ENCODE measurements around the gene C19orf25. TPM values are rescaled to one million over a fixed set of nuclear protein-coding genes. Genes with fewer than 3 reads are reported as not detected.

C19orf25 gene
- total RNA-seq, 1 donor from 2014 or later: 41.9 TPM

DNA sequence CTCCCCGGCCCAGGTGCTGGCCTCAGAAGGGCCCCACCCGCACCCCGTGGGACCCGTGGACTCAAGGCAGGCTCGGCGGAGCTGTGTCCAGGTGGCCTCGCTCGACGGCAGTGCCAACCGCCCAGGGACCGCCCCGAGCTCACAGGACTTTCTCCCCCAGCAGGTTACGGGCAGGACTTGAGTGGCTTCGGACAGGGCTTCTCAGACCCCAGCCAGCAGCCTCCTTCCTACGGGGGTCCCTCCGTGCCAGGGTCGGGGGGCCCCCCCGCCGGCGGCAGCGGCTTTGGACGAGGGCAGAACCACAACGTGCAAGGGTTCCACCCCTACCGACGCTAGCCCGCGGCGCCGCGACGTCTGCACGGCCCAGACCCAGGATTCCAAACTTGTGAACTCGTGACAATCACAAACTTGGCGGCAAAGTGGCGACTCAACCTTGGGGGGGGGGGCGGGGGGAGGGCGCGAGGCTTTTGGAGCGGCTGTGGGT lies 44.4 kb downstream of the C19orf25 start:
- DNase-seq (ENCODE audit: extremely low read depth, low read depth, low spot score): no peak

DNA sequence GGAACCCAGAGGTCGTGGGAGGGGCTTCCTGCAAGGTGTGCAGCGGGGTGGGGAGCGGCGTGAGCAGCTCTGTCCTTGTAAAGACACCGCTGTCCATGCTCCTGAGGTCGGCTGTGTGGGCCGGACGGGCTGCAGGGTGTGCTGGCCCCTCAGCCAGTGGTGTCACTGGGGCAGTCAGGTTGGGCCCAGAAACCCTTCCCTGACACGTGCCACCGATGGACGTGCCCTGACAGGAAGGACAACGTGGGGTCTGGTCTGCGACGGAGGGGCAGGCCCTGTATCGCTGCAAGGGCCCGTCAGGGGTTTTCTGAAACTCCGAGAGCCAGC lies 45.0 kb downstream of the C19orf25 start:
- DNase-seq (ENCODE audit: extremely low read depth, low read depth, low spot score): no peak

DNA sequence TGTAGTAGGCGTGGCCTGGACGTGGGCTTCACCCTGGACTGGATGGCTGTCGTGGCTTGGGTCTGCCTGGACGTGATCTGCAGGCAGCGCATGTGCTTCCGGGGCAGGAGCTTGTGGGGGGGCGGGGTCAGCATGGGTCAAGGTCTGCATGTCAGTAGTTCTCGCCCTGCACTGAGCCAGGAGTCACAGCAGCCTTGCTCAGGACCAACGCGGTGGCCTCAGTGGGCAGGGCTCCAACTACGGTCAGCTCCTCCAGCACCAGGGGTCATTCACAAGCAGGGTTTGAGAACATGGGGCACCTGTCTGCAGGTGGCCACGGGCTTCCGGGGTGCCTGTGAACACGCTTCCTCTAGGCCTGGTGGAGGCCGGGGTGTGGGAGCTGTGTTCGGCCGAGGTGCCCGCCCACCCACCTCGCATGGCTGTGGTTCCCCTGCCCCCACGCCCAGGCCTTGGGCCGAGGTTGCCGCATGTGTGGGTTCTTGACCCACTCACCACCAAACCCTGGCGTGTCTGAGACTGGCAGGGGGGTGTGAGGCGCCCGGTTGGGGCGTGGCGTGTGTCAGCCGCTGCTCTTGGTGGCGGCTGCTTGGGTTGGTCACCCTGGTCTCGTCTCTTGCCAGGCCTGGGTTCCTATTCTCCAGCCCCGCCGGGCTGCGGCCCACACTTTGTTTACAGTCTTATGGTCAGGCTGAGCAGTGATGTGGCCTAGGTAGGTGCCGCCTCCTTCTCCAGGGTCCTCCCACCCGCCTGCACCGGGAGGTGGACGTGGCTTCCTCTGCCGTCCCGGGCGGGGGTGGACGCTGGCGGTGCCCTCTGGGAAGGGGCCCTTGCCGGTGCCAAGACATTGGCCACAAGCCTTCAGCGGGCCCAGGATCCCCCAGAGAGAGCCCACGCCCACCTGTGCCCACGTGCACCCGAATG lies 45.6 kb downstream of the C19orf25 start:
- no peak for DNase-seq (ENCODE audit: extremely low read depth, low read depth, low spot score)

DNA sequence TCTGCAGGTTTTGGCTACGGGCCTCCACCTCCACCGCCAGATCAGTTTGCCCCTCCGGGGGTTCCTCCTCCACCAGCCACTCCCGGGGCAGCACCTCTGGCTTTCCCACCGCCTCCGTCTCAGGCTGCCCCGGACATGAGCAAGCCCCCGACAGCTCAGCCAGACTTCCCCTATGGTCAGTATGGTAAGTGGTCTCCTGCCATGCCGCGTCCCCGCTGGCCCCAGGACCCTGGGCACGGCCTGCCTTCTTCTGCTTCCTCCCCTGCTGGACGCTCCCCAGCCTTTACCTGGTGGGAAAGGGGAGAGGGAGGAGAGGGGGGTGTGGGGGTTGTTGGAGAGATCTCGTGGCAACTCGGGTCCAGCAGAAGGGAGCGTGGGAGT lies 46.5 kb downstream of the C19orf25 start:
- no peak for DNase-seq (ENCODE audit: extremely low read depth, low read depth, low spot score)

DNA sequence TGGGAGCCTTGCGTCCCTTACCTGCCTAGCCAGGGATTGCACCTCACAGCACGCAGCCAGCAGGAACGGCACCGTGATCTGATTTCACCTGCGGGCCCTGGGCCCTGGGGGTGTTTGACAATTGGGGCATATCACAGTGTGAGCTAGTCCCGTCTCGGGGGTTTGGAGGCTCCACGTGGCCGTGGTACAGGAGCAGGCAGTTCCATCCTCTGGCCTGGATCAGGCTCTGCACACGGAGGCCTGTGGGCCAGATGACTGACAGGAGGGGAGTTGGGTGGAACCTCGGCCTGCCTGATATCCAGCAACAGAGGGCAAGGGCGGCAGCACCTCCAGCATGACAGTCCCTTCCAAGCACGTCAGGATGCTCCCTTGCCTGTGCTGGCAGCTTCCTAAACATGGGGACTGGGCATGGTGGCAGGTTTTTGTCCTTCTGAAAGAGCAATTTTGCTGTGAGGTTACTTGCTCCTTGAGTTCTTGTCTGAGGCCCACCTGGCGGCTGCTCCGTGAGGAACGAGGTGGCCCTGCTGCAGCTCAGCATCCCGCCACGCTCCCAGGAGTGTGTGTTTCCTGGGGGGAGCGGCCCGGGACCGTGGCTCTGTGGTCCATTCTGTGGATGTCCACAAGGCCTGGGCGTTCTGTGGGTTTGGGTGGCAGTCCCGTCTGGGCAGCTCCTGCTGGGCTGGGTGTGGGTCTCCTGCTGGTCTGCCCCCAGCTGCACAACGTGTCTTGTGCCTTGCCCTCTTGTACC lies 47.1 kb downstream of the C19orf25 start:
- no peak for DNase-seq (ENCODE audit: extremely low read depth, low read depth, low spot score)

DNA sequence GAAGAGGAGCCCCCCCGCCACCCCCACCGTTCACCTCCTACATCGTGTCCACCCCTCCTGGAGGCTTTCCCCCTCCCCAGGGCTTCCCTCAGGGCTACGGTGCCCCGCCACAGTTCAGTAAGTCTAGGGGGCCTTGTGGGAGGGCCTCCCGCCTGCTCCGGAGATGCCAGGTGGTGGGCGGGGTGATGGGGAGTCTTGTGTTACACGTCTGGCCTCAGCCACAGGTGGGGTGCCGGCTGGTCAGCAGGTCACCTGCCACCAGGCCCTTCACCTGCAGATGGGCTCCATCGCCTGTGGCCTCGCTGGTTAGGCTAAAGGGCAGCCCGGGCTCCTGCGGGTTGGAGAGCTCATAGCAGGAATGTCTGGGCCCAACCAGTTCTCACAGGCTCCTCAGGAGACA lies 48.8 kb downstream of the C19orf25 start:
- DNase-seq (ENCODE audit: extremely low read depth, low read depth, low spot score): no peak

DNA sequence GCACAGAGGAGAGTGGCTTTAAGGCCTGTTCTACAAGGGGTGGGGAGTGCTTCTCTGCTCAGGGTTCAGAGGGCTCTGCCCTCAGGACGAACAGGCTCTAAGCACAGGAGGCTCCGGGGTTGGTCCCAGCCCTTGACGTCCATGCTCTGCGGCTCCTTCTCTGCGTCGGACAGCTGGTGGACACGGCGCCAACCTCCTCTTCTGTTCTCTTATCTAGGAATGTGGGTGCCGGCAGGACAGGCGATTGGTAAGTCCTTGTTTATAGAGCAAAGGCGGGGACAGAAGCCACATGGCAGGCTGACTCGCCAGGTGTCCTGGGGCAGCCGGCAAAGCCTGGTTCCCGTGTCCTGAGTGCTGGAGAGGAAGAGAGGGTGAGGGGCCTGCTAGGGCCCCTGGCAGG lies 49.3 kb downstream of the C19orf25 start:
- no peak for DNase-seq (ENCODE audit: extremely low read depth, low read depth, low spot score)

DNA sequence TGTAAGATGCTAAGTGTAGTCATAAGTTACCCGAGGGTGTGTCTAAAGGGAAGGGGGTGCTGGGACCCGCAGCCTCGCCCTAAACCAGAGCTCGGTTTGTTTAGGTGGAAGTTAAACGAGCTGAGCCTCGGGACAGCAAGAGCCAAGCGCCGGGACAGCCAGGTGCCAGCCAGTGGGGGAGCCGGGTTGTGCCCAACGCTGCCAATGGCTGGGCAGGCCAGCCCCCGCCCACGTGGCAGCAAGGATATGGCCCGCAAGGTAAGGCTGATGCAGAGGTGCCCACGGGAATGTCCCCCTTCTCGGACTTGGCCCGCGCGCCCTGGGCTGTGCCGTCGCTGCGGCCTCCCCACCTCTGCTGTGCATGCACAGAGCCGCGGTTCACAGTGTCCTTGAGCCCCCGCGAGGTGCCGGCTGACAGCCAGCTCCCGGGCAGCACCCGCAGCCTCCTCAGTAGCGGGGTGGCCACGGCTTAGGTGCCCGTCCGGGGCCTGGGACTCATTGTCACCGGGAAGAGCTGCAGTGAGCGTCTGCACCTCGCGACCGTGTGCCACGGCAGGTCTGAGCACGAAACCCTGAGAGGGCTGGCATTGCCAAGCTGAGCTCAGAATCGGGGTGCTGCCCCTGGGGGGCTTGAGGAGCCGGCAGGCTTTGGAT lies 50.1 kb downstream of the C19orf25 start:
- no peak for DNase-seq (ENCODE audit: extremely low read depth, low read depth, low spot score)

DNA sequence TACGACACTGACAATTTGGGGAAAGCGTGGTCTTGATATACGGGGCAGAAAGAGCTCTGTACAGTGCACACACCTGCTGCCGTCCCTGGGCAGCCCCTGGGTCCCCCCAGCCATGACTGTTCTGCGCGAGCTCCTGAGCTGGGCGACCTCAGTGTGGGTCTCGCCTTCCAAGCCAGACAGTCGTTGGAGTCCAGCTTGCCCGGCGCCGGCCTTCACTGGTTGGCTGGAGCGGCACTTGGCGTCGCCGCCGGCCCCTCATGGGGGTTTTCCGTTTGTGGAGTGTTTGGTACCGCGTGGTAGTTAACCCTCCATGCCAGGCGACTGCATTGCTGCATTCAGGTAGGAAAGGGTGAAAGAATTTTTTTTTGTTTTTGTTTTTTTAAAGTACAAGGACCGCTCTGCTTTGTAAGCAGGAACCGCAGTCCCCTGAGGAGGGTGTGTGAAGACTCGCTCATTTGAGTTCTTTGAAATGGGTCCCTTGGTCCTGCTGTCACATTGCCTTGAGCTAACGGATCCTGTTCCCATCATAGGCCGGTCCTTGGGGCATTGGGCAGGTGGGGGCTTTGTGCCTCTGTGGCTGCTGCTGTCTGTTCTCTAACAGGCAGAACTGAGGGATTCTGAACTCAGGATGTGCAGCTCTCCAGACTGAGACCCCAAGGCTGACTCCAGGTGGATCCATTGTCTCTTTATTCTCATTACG lies 51.6 kb downstream of the C19orf25 start:
- DNase-seq (ENCODE audit: extremely low read depth, low read depth, low spot score): no peak

DNA sequence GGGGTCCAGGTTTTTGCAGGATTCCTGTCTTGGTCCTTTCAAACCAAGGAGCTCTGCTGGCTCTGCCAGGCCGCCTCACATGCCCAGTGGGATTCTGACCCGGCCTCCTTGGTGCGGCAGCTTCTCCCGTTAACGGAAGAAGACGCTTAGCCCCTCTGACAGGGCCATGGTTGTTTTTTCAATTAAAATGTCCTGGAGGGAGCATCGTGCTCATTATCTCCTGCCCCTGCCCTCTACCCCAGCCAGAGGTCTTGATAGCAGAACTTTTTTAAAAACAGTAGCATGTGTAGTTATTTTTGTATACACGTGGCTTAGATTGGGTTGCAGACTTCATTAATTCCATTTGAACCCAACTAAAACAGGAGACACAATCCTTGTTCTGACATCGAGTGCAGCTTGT lies 52.3 kb downstream of the C19orf25 start:
- no peak for DNase-seq (ENCODE audit: extremely low read depth, low read depth, low spot score)

DNA sequence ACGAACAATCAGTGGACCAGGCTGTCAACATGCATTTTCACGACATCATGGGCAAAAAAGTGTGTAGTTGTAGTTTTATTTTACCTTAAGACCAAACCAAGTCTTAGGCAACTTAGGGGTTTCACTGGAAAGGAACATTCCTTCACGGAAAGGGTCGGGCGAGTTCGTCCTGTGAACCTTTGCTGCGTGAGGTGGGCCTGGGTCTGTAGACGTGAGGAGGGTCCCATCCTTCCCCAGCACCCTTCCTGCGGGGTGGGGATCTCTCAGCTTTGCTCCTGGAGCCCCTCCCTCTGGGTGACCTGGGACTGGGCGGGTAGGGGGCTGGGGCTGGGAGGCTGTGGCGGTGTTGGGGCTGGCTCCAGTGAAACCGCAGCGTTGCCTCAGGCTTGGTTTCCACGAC lies 53.1 kb downstream of the C19orf25 start:
- no peak for DNase-seq (ENCODE audit: extremely low read depth, low read depth, low spot score)

DNA sequence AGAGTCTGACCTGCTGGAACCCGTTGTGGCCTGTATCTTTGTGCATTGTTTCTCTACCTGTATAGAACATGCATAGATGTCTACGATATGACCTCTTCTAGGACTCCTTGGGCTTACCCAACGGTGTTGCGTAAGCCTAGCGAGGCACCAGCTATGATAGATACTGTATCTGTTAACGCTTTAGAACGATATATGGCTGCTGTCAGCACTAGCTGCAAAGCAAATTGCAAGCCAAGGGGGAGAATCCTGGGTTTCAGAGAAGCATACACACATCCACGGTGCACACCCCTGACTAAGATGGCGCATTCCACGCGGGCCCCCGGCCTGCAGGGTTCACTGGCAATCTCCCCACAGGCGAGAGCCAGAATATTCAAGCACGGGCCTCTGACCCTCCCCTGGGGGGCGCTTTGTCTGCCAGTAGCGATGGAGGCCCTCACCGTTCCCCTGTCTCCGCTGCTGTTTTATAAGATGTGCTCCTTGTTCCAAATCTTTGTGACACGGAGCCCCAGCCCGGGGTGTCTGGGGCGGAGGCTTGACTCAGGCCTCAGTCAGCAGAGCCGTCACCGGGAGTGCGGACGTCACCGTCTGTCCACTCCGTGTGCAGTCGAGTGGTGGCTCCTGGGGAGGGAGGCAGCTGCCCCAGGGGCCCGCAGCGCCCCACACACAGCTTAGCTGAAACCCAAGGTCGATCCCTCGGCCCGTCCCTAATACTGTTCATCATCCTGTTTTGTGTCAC lies 53.7 kb downstream of the C19orf25 start:
- DNase-seq (ENCODE audit: extremely low read depth, low read depth, low spot score): no peak

DNA sequence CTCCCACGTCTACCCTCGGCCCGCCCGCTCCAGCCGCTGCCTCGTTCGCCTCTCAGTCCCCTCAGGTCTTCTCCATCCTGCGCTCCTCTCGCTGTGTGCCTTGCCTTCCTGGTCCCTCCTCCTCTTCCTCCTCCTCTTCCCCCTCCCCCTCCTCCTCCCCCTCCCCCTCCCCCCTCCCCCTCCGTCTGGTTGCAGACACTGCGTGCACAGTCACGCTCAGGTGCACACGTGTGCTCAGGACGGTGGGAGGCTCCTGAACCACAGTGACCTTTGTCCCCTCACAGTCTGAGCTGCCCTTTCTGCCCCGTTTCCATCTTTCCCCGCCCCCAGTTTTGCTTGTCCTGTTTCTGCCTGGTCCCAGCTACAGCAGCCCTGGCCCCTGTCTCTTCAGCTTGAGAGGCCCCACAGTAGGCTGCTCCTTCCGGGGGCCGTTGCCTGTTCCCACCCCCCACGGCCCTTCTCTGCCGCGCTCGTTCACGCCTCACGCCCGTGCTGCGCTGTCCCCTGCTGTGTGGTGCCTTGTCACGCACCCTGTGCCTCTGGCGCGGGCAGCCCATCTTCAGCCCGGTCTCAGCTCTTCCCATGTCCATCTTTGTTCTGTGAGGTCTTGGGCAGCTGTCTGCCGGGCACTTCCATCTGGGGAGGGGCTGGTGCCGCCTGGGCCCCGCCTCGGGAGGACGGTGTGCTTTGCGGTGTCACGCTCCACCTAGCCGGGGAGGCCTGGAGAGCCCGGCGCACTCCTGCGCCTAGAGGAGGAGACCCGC lies 54.6 kb downstream of the C19orf25 start:
- no peak for DNase-seq (ENCODE audit: extremely low read depth, low read depth, low spot score)

DNA sequence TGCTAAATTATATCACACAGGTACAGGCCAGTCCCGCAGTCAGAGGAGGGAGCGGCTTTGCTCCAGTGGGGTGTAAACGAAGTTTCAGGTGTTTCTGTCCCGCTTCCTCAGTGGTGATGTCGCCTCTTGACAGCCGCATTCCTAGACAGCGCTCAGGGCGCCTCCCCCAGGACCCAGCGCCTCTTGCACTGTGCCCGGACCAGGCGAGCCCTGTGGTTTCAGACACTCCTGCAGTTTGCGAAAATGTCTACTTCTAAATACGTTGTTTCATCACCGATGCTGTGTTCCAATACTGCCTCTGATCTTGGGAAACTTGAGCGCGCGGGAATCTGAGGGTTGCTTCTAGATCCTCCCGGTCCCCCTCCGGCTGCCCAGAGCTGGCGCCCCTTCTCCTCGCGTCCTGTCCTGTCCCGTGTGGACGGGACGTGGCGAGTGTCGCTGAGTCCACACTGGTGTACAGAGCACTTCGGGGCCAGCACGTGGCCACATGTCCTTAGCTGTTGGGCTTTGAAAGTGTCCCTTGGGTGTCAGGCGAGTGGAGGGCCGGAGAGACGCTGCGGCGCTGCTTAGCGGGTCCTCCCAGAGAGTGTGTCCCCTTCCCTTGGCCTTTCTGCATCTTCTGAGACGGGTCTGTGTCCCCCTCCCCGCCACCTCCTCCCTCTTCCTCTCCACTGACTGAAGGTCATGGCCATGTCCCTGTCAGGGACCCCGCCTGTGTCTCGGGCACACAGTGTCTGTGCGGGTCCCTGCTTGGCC lies 55.4 kb downstream of the C19orf25 start:
- no peak for DNase-seq (ENCODE audit: extremely low read depth, low read depth, low spot score)

Other genes starting within 250 kb of the C19orf25 start
- gene CBARP, start 241.2 kb downstream of the C19orf25 start, total RNA-seq: 9.8 and 13.9 TPM in 2 replicates
- gene ATP5F1D, start 237.5 kb downstream of the C19orf25 start, total RNA-seq: 79.0 and 95.6 TPM in 2 replicates
- 43.0 and 78.7 TPM in 2 replicates for gene MIDN, start 230.6 kb downstream of the C19orf25 start, total RNA-seq
- gene CIRBP, start 209.9 kb downstream of the C19orf25 start, total RNA-seq: 182 and 231 TPM in 2 replicates
- 66.3 and 96.6 TPM in 2 replicates for gene FAM174C, start 203.7 kb downstream of the C19orf25 start, total RNA-seq
- gene EFNA2, start 193.3 kb downstream of the C19orf25 start, total RNA-seq: 2.6 and 4.8 TPM in 2 replicates
- gene NDUFS7, start 95.3 kb downstream of the C19orf25 start, total RNA-seq: 159 and 165 TPM in 2 replicates
- 32.1 and 63.5 TPM in 2 replicates for gene GAMT, start 77.7 kb downstream of the C19orf25 start, total RNA-seq
- gene DAZAP1, start 71.6 kb downstream of the C19orf25 start, total RNA-seq: 61.5 and 74.9 TPM in 2 replicates
- 2,523 and 3,135 TPM in 2 replicates for gene RPS15, start 40.8 kb downstream of the C19orf25 start, total RNA-seq
- 0.05 and 0.47 TPM in 2 replicates for gene APC2, start 29.1 kb downstream of the C19orf25 start, total RNA-seq
- gene PCSK4, start 11.1 kb upstream of the C19orf25 start, total RNA-seq: 3.7 and 5.0 TPM in 2 replicates
- 4.3 and 4.4 TPM in 2 replicates for gene REEP6, start 12.0 kb upstream of the C19orf25 start, total RNA-seq
- gene ADAMTSL5, start 33.8 kb upstream of the C19orf25 start, total RNA-seq: 0.73 and 0.82 TPM in 2 replicates
- not detected in 2 replicates for gene PLK5, start 44.9 kb upstream of the C19orf25 start, total RNA-seq
- 88.8 and 130 TPM in 2 replicates for gene MEX3D, start 89.1 kb upstream of the C19orf25 start, total RNA-seq
- gene MBD3, start 113.7 kb upstream of the C19orf25 start, total RNA-seq: 110 and 129 TPM in 2 replicates
- 63.1 and 97.0 TPM in 2 replicates for gene UQCR11, start 126.2 kb upstream of the C19orf25 start, total RNA-seq
- gene TCF3, start 173.4 kb upstream of the C19orf25 start, total RNA-seq: 206 and 251 TPM in 2 replicates